ENCODE results near the gene LRRC31. TPM values are rescaled to one million over a fixed set of nuclear protein-coding genes. Genes with fewer than 3 reads are reported as not detected.

LRRC31 gene
- total RNA-seq, 4 donors from 2014 or later = 0.35 TPM; not detected in 3

DNA sequence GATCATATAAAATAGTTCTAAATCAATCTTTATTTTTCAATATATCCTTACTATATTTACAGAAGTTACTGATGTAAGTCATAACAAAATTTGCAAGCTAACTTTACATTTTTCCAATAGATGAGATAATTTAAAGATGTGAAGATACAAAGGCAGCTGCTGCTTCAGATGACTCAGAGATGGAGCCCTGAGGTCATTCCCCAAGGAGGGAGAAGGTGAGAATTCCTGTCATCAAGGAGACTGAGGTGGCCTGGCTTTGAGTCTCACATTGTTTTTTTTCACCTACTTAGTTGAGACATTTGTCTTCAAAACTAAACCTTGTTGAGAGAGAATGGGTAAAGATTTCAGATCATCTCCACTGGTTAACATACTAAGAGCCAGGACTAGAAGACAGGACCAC is 37.7 kb upstream of the LRRC31 start:
- DNase-seq = no peak
- TF ChIP-seq, protein P1, sequence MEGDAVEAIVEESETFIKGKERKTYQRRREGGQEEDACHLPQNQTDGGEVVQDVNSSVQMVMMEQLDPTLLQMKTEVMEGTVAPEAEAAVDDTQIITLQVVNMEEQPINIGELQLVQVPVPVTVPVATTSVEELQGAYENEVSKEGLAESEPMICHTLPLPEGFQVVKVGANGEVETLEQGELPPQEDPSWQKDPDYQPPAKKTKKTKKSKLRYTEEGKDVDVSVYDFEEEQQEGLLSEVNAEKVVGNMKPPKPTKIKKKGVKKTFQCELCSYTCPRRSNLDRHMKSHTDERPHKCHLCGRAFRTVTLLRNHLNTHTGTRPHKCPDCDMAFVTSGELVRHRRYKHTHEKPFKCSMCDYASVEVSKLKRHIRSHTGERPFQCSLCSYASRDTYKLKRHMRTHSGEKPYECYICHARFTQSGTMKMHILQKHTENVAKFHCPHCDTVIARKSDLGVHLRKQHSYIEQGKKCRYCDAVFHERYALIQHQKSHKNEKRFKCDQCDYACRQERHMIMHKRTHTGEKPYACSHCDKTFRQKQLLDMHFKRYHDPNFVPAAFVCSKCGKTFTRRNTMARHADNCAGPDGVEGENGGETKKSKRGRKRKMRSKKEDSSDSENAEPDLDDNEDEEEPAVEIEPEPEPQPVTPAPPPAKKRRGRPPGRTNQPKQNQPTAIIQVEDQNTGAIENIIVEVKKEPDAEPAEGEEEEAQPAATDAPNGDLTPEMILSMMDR (IDR thresholded peaks at IDR 0.05) = no peak
- TF ChIP-seq POLR2A (IDR thresholded peaks at IDR 0.05) = no peak
- Histone ChIP-seq H3K4me3 (no peak overlapping the region), H3K27me3 (peaks cover 0 to 4% of the 10 kb centered on the region in 2 donors), H3K36me3 (no peaks in the 10 kb centered on the region), H3K4me1 (no peaks in the 10 kb centered on the region), H3K9me3 (no peaks in the 10 kb centered on the region), H3K27ac (no peak overlapping the region)
- intact Hi-C loops (cut with DNase I; ENCODE audit: low total_unique reads) = no loop called here

DNA sequence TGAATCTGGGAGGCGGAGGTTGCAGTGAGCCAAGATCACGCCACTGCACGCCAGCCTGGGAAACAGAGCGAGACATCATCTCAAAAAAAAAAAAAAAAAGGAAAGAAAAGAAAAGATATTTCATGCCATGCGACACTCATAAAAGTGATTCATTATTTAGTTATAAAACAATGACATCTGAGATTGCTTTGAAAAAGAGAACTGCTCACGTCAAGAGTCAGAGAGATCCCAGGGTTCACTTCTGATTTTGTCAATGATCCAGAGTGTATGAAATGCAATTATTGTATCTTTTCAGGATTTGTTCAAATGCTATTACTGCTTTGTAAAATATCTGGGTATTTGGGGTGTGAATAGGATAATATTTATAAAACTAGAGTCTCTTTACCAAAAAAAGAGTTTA is 35.7 kb upstream of the LRRC31 start:
- intact Hi-C loops (cut with DNase I; ENCODE audit: low total_unique reads) = no loop called here
- peaks cover 0 to 4% of the 10 kb centered on the region in 2 donors for H3K27me3 ChIP-seq
- no peaks in the 10 kb centered on the region for H3K4me1 ChIP-seq

DNA sequence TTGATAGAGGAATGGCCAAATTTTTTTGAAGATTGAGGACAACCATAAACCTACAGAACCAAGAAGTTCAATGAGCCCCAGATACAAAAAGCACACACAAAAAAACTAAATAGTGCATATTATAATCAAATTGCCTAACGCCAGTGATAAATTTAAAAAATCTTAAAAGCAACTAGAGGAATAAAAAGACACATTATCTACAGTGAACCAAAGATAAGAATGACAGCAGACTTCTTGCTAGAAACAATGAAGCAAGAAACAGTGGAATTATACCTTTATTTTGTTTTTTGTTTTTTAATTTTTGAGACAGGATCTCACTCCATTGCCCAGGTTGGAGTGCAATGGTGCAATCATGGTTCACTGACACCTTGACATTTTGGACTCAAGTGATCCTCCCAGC is 31.7 kb upstream of the LRRC31 start:
- TF ChIP-seq, protein P1 (IDR thresholded peaks at IDR 0.05) = no peak
- TF ChIP-seq POLR2A (IDR thresholded peaks at IDR 0.05) = no peak
- intact Hi-C loops (cut with DNase I; ENCODE audit: low total_unique reads) = no loop called here
- H3K36me3 ChIP-seq = no peaks in the 10 kb centered on the region
- no peaks in the 10 kb centered on the region for H3K4me1 ChIP-seq
- H3K27me3 ChIP-seq = no peaks in the 10 kb centered on the region
- H3K9me3 ChIP-seq = no peaks in the 10 kb centered on the region
- no peak overlapping the region for H3K27ac ChIP-seq
- DNase-seq = no peak
- no peak overlapping the region for H3K4me3 ChIP-seq

More for the DNA sequence above, 35.7 kb upstream of the LRRC31 start:
- no peak for TF ChIP-seq POLR2A (IDR thresholded peaks at IDR 0.05)
- TF ChIP-seq, protein P1 (IDR thresholded peaks at IDR 0.05) = no peak
- Histone ChIP-seq H3K36me3 (no peaks in the 10 kb centered on the region), H3K4me3 (no peak overlapping the region), H3K9me3 (no peaks in the 10 kb centered on the region), H3K27ac (no peak overlapping the region)
- DNase-seq = no peak

DNA sequence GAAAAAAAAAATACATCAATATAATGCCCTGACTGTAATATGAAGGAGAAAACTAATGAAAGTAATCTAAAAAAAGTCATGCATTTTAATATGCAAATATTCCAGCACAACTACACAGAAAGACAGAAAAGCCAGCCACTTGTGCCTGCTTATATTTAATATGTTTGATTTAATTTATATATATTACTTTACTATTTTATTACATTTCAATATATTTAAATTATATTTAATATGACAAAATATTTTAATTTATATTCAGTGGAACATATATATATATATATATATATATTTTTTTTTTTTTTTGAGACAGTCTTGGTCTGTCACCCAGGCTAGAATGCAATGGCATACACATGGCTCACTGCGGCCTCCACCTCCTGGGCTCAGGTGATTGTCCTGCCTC is 27.5 kb upstream of the LRRC31 start:
- Histone ChIP-seq H3K4me3 (no peak overlapping the region), H3K9me3 (no peaks in the 10 kb centered on the region), H3K27me3 (no peaks in the 10 kb centered on the region), H3K4me1 (no peaks in the 10 kb centered on the region), H3K36me3 (no peaks in the 10 kb centered on the region), H3K27ac (no peak overlapping the region)
- intact Hi-C loops (cut with DNase I; ENCODE audit: low total_unique reads) = no loop called here
- TF ChIP-seq, protein P1 (IDR thresholded peaks at IDR 0.05) = no peak
- no peak for TF ChIP-seq POLR2A (IDR thresholded peaks at IDR 0.05)
- DNase-seq = no peak

DNA sequence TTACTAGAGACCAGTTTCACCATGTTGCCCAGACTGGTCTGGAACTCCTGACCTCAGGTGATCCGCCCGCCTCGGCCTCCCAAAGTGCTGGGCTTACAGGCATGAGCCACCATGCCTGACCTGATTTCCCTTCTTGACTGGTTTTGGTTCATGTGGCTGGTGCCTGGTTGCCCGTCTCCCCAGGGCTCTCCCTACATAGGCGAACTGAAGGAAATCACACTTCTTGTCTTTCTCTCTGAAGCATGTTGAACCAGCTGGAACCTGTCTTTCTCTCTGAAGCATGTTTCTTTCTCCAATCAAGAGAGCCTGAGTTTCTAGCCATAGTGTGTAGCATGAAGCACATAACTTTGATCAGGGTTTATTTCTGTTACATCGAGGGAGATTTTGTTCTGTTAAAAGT is 25.3 kb upstream of the LRRC31 start:
- Histone ChIP-seq H3K4me3 (no peak overlapping the region), H3K4me1 (no peaks in the 10 kb centered on the region), H3K27me3 (no peaks in the 10 kb centered on the region), H3K27ac (no peak overlapping the region), H3K36me3 (no peaks in the 10 kb centered on the region), H3K9me3 (no peaks in the 10 kb centered on the region)
- intact Hi-C loops (cut with DNase I; ENCODE audit: low total_unique reads) = no loop called here
- DNase-seq = no peak
- TF ChIP-seq, protein P1 (IDR thresholded peaks at IDR 0.05) = no peak
- no peak for TF ChIP-seq POLR2A (IDR thresholded peaks at IDR 0.05)
